Measurements from ENCODE around the gene SOX6. TPM values are rescaled to one million over a fixed set of nuclear protein-coding genes. Genes with fewer than 3 reads are reported as not detected.
A peak's percentile ranks its signal among the peaks of the same experiment; 100 is the strongest.

The SOX6 gene
- total RNA-seq, 1 donor from 2014 or later, result 39.3 TPM

DNA sequence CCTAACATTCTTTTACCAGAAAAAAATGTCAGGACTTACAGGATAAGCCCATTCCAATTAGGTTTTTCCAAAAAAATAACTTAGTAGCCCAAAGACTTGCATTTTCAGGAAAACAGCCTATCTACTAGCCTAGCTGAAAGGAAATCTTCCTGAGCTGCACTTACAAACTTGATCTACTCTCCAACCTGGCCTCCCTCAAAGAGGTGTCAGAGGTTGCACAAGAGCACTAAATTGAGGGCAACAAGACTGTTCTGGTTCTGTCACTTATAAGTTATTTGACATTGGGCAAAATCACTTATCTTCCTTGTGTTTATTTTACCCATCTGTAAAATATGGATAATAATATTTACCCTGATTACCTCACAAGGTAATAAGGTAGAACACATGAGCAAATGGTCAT is 7.9 kb upstream of the SOX6 start:
- DNase-seq, result no peak

DNA sequence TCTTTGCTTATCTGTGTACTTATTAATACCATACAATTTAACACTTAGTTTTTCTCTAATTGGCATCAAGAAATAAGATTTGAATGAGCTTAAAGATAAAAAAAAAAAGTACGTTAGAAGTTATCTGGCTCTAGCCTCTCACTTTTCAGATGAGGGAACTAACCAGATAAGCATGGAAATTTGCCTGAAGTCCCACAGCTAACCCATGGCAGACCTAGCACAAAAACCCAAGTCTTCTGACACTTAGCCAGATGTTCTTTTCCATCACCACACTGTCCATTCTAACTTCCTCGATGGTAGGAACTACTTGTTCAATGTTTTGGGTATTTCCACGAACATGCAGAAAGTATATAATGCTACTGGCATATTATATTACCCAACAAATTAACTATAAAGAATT is 7.4 kb upstream of the SOX6 start:
- DNase-seq, result no peak

DNA sequence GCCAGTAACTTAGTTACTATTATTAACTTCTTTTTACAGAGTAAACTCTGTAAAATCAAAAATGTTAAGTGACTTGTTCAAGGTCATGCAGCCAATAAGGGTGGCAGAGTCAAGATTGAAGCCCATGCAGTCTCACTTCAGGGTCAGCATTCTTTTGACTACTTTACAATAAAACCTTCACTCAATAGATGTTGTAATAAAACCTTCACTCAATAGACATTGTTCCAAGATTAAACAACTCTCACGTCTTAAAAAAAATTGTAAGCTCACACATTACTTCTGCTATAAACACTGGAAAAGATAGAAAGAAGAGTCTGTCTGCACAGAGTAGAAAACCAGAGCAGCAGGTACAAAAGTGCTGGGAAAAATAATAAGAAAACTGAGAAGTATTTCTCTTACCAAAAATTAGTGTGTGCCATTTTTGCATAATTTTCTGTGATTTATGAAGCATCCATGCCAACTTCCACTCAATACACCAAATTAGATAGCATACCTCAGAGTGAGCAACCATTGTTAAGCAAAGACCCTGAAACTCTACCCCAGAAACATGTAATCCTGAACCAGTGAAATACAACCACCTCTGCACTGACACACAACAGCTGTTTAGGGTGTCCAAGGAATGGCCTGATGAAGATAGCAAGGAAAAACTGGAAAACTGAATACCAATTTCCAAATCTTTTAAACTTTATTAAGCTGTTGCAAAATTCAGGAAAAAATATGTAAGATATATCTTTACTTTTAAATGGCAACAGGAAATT is 4.9 kb upstream of the SOX6 start:
- no peak for DNase-seq

DNA sequence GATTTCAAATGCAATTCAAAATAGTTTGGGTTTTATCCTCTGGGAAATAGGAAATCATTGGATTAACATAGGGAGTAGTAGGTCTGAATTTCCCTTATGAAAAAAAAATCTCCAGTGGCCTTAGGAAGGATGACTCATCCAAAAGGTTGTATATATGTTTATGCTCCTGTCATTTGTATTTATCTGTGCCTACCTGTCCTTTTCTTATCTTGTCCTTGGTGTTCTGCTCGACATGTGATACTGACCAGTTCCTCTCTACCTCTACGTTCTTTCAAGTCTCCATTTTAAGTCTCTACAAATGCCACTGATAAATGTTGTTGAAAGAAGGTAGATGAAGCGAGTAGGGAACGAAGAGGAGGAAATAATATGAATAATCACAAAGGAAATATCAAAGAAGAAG is 3.0 kb upstream of the SOX6 start:
- no peak for DNase-seq

DNA sequence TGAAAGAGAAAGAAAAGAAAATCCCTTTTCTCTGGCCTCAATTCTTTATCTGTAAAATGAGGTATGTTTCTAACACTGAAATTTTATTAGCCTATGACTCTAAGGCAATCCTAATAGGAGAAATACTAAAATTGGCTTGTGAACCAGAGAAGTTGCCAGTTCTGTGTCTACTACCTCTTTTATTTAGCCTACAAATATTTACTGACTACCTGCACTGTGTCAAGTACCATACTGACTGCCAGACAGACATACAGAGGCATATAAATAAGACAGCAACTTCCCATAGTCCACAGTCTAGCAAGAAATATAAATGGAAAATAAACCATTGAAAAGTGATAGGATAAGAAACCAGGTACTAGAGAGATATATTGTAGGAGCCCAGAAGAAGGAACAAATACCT is 2.4 kb upstream of the SOX6 start:
- DNase-seq, result no peak

DNA sequence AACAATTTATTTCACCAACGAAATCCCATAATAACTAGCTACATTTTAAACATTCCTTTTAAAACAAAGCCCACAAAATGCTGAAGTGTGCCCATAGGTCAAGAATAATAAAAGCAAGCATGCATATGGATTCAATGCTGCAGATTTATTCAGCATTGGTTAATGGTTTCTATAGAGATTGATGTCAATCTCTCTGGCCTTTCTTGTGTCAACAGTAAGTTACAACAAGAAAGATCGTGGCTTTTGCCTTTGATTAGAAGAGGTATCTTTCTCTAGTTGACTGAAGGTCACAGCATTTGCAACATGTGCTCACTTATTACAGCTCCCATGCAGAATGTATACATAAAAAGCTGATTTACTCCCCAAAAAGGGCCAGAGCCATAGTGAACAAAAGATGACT is 1.4 kb upstream of the SOX6 start:
- DNase-seq, result no peak

DNA sequence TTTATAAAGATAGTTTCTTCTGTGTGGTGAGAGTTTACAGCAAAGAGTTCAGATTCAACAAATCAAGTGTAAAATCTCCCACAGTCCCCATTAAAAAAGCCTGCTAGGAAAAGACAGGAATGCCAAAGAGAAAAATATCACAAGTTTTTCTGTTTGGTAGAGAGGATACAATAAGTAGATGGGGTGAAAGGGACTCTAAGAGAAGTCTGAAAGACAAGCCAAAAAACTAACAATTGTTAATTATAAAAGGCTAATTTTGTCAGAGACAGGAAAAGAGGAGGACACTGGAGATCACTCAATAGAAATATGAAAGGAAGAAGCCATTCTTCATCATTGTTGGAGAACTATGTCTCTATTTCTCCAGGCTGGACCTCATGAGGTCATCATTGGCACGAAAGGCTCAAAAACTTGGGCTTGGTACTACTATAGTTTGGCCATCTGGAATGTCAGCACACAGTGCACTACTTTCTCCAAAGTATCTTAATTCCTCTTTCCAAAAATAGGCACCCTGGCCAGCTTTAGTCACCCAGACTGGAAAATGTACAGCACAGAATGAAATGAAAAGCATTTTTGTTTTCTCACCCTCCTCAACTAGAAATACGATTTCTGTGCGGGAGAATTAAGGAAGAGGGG is 531 bp upstream of the SOX6 start:
- DNase-seq, result peak; percentile 16

DNA sequence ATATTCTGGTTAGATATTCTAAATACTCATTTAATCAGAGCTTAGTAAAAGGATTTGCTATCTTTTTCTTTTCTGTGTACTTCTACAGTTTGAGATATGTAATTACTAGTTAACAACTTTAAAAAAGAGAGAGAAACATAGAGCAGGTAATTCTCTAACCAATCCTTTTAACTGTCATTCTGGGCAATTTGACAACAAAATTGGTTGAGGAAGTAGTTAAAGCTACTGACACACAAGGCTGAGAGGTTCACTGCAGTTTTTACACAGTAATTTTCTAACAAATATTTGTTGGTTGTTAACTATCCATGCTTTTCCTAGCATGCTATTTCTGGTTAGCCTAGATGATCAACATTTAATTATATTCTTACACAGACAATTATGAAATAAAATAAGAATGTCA is 3.6 kb downstream of the SOX6 start:
- DNase-seq, result no peak

DNA sequence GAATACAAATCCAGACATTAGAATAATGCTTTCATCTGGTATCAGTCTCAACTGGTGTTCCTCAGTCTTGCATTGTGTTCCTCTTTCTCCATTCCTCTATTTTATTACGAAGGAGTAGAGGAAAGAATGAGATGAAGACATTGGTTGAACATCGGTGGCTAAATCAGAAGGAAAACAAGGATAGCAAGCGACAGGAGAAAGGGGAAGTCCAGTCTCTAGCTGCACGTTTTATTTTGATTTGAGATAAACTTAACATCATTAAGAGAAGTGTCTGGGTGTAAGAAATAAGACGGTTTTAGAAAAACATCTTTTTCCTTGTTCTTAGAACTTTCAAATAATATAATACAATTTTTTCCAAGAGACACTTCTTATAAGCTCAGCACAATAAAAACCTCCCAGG is 6.2 kb downstream of the SOX6 start:
- DNase-seq, result no peak

DNA sequence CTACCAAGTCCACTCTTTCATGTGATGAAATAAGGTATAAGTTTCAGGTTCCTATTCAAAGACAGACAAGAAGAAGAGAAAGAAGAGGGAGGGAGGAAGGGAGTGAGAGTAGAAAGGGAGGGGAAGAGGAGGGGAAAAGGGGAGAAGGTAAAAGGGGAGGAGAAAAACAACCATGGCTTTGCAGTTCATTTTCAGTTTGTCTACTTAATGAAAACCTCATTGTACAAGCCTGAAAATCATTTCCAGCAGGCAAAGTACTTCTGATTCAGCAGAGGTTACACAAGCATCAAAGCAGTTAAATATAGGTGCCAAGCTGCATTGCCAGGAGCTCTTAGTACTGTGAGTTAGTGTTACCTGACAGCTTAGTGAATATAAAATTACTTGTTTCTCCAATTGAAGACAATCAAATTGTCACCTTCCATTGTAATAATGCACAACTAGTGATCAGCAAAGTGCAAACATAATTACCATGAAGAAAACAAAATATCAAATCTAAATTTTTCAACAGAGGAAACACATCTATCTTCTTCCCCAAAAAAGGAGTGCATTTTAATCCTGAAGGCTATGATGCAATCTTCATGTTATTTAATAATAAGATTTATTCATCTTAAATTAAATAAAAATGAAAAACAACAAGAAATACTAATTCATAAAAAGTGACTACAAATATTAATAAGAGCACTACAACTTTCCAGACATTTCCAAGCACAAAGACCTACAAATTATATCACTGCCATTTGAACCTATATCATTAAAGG is 8.2 kb downstream of the SOX6 start:
- no peak for DNase-seq

DNA sequence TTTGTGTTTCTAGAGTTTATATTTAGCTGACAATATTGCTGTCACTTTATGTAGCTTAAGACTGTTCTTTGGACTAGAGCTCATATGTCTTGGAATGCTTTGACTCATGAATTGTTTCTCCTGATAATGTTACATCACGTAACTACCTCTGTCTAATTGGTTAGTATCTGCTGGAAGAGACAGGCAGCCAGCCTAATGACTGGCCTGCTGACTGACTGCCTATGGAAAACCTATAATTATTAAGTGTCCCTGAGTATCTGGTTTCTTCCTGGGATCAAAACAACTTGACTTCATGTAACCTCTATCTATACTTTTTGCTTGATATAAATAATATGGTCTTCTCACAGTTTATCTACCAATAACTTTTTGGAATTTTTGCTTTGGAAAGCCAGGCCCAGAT is 9.4 kb downstream of the SOX6 start:
- DNase-seq, result no peak

DNA sequence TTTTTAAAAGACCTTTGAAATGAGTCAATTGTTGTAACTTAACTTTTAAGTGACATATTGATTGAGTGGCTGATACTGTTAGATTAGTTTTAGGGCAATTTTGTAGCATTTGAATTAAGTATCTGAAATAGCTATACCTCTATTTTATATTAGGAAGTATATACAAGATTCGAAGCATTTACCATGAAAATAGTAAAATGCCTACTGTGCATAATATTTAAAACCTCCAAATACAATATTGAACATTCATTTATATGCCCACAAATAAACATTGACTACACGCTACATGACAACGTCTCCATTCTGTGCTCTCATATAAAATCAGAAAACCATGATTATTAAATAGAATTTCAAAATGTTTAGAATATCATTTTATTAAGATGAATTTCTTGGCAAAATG is 14.5 kb downstream of the SOX6 start:
- no peak for DNase-seq

DNA sequence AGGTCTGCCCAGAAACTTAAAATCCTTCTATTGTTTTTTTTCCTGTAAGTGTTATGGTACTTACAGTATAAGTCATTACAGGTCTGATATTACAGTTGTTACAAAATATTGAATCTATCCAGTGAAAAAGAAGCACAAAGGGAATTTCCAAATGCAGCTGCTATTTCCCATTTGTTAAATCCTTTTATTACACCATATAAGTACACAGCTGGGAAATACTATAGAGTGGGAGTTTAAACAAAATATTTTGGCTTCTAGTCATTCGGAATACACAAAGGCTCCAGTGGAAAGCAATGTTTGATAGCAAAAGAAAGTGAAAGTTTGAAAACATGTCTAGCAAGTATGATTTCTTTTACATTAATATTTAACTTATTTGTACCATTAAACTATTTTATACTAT is 18.0 kb downstream of the SOX6 start:
- DNase-seq, result no peak

DNA sequence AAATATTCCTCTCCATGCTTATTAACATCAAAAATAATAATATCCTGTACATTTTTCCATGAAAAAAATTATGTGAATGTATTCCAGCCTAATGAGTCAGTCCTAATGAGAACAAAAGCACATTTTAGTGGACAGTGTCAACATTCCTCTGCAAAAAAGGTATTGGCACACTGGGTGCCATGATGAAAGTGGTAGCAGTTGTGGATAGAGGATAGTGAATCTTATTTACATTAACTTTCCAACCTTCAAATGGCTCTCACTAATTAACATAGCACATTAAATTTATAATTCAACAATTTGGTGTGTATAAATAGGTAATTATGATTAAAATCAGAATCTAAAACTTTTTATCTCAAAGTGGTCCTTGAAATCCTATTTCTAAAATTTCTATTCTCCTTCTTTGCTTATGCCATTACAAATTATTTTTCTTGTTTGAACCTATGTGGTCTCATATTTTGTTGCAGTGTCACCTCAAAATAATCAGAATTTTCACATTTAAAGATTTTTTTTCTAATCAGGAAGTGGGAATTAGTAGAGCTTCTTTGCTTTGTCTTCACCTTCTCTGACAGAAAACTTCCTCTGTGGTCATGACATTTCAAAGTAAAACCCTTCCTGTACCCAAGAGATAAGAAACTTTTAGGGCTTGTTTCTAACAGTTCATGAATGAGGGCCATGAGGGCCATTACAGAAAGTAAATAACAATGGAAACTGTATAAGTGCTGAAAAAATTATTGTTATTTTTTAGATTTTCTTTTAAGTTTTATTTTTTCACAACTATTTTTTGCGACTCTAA is 18.7 kb downstream of the SOX6 start:
- DNase-seq, result no peak

DNA sequence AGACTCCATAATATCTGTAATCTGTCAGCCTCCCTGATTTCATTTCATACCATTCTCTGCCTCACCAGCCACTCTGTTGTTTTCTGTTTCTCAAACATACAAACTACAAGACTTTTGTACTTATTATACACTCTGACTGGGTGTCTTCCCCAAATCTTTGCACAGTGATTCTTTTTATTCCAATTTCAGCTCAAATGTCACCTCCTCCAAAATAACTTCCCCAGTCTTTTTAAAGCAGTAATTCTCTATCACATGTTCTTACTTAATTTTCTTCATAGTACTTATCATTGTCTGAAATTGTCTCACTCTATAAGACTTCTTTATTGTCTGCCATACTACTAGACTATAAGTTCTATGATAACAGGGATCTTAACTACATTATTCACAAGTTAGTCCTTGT is 19.6 kb downstream of the SOX6 start:
- no peak for DNase-seq

DNA sequence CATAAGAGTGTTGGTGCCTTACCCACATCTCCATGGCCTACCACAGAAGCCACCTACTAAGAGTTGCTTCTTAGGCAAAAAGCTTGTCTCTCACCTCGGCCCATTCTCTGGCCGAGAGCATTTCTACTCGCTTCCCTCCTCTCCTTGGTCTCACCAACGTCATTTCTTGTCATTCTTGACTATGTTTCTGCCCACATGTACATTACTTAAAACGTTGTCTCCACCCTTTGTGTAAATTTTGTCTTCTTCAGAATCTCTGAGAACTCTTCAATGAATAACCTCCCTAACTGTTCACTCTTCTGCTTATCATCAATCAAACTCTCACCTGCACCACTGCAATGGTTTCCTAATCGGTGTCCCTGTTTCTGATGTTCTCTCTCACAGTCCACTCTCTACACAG is 20.1 kb downstream of the SOX6 start:
- DNase-seq, result no peak

DNA sequence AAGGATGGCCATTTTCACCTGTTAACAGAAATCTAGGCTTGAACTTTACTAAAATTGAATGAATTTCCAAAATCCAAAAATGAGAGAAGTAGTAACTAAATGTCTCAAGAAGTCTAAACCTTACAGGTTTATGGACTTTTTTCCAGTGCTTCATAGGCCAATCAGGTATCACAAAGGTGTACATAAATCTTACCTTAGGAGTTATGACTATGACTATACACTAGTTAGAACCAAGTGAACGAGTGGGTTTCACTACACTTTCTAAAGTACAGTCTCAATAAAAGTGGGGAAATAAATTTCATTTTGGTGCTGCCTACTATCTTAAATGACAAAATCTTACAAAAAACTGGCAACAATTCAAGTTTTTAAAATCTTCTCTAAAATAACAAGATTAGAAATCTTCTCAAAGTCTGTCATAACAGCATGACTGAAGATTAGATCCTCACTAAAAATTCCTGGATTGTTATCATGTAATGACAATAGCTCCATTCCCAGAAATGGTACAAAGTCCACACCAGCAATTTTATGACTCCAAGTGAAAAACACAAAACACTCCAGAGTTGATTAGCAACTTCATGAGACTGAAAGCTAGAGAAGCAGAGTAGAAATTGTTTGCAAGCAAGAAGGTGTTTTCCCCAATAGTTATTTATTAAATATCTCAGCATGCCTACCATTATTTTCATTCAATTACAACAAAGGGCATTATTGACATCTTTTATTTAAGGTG is 20.9 kb downstream of the SOX6 start:
- DNase-seq, result no peak

DNA sequence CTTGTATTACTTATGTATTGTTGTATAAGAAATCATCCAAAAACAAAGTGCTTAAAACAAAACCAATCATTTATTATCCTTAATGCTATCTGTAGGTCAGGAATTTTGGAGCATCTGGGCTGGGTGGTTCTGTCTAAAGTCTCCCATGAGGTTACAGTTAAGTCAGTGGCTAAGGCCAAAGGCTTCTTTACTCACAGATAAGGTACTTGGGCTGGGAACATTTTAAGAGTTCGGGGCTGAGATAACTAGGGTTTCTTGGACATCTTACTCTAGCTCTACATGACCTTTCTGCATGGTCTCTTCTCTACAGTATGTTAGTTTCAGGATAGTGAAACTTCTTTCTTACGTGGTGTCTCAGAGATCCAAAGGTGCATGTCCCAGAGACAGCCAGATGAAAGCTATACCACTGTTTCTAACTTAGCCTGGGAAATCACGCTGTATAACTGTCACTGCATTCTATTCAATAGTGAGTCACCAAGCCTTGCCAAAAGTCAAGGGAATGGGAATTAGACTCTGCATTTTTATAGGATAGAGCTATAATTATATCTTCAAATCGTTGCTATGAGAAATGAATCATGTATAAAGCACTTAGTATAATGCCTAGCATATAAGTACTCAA is 29.6 kb downstream of the SOX6 start:
- no peak for DNase-seq

DNA sequence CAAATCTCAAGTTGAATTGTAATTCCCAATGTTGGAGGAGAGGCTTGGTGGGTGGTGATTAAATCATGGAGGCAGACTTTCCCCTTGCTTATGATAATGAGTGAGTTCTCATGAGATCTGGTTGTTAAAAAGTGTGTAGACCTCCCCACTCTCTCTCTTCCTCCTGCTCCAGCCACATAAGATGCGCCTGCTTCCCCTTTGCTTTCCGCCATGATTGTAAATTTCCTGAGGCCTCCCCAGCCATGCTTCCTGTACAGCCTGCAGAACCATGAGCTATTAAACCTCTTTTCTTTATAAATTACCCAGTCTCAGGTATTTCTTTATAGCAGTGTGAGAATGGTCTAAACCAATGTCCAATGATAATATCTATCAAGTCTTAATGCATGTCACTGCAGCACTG is 34.2 kb downstream of the SOX6 start:
- DNase-seq, result no peak

DNA sequence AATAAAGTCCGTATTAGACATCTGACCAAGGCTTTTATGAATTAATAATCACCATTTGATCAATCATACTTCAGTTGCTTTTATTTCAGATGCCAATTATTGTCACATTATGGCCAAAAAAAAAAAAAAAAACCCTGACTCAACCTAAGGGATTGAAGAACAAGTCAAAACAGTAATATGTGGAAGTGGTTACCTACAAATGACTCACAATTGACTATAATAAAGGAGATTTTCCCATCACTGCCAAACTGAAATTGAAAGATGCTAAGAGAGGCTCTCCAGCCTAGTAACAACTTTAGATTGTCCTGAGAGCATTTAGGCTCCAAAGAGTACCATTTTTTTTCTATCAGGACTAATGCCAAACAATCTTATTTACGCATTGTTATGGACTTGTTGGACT is 35.2 kb downstream of the SOX6 start:
- no peak for DNase-seq

DNA sequence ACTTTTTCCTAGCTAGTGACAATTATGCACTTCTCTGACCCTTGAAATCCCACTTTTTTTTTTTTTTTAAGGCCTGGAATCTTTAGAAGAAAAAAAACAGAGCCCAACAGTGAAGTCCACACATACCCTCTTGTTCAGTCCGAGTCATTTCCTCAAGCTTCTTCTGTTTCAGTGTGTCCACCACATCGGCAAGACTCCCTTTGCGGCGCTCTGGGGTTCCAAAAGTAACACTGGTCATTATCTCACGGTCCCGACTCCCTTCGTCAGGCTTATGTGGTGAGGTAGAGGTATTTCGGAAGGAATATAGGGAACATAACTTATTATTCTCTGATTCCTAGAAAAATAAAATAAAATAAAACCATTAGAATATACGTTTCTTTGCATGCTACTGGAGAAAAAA is 38.0 kb downstream of the SOX6 start:
- no peak for DNase-seq

DNA sequence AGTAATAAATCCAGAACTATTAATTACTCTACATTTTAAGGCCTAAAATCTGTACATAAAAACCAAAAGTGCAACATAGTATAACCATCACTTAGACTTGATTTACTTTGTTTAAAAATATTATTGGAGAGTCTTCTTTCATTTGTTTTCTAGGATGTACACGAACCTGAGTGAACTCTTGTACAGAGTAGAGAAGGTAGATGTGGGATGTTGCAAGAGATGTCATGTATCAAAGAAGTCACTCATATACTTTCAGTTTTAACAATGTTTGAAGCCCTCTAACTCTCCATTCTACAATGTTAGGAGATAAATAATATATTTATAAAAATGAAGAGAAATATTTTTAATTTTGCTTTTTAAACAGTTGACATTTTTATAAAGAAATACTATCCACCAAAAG is 38.6 kb downstream of the SOX6 start:
- no peak for DNase-seq
